ENCODE results near the gene HNRNPLL. TPM values are rescaled to one million over a fixed set of nuclear protein-coding genes. Genes with fewer than 3 reads are reported as not detected.
"Not testable (repeated sequence)": the region's sequence is repeated elsewhere in the genome, so short reads cannot be mapped to it uniquely, and the experiment has no call there.

Gene HNRNPLL
- 36.3 and 46.6 TPM in 2 replicates for total RNA-seq (2014; rRNA removed; shearing (Covaris generic))

GRCh38 chr2:38602732-38603401, at the start of gene HNRNPLL:
TSS of gene HNRNPLL (minus strand) at chr2:38602928. CDS start at chr2:38602626, 302 bp downstream.
- no peaks in the 10 kb centered on the region for H3K9me3 ChIP-seq (replicated peaks)
- DNase-seq (ENCODE audit: low read depth in 1 of 2, low spot score in 2 of 2), result peak; percentile 99
- peaks cover 22% of the 10 kb centered on the region for H3K4me1 ChIP-seq (replicated peaks)
- H3K4me3 ChIP-seq, result peak within 1 kb of the TSS; percentile 71
- no peaks in the 10 kb centered on the region for H3K27me3 ChIP-seq (replicated peaks)
- H3K36me3 ChIP-seq, result peaks cover 12% of the 10 kb centered on the region
- peak within 1 kb of the TSS; percentile 71 for H3K27ac ChIP-seq

- H3K27ac ChIP-seq, result no peak overlapping the region
- H3K27me3 ChIP-seq (replicated peaks), result no peaks in the 10 kb centered on the region
- H3K4me3 ChIP-seq, result no peak overlapping the region
- no peaks in the 10 kb centered on the region for H3K36me3 ChIP-seq
- no peaks in the 10 kb centered on the region for H3K4me1 ChIP-seq (replicated peaks)
- DNase-seq (ENCODE audit: low read depth in 1 of 2, low spot score in 2 of 2), result no peak
- no peaks in the 10 kb centered on the region for H3K9me3 ChIP-seq (replicated peaks)
Observed at GRCh38 chr2:38650717-38651116, 48.0 kb upstream of the HNRNPLL start.

GRCh38 chr2:38650012-38650411, 47.3 kb upstream of the HNRNPLL start:
- DNase-seq (ENCODE audit: low read depth in 1 of 2, low spot score in 2 of 2), result no peak
- H3K27ac ChIP-seq, result no peak overlapping the region
- no peaks in the 10 kb centered on the region for H3K27me3 ChIP-seq (replicated peaks)
- H3K9me3 ChIP-seq (replicated peaks), result no peaks in the 10 kb centered on the region
- no peak overlapping the region for H3K4me3 ChIP-seq
- no peaks in the 10 kb centered on the region for H3K36me3 ChIP-seq
- H3K4me1 ChIP-seq (replicated peaks), result no peaks in the 10 kb centered on the region

GRCh38 chr2:38649176-38649728, 46.5 kb upstream of the HNRNPLL start:
- no peak overlapping the region for H3K27ac ChIP-seq
- H3K9me3 ChIP-seq (replicated peaks), result no peaks in the 10 kb centered on the region
- no peaks in the 10 kb centered on the region for H3K36me3 ChIP-seq
- H3K4me1 ChIP-seq (replicated peaks), result no peaks in the 10 kb centered on the region
- H3K4me3 ChIP-seq, result no peak overlapping the region
- H3K27me3 ChIP-seq (replicated peaks), result no peaks in the 10 kb centered on the region
- DNase-seq (ENCODE audit: low read depth in 1 of 2, low spot score in 2 of 2), result peak in 1 of 2 experiments; percentile 13

GRCh38 chr2:38648107-38648761, 45.5 kb upstream of the HNRNPLL start:
- Histone ChIP-seq H3K36me3 (no peaks in the 10 kb centered on the region), H3K27ac (no peak overlapping the region), H3K4me3 (no peak overlapping the region), H3K9me3 (replicated peaks) (no peaks in the 10 kb centered on the region), H3K27me3 (replicated peaks) (no peaks in the 10 kb centered on the region), H3K4me1 (replicated peaks) (no peaks in the 10 kb centered on the region)
- DNase-seq (ENCODE audit: low read depth in 1 of 2, low spot score in 2 of 2), result no peak

GRCh38 chr2:38643683-38644511, 41.2 kb upstream of the HNRNPLL start:
- H3K4me3 ChIP-seq; DNase-seq (ENCODE audit: low read depth in 1 of 2, low spot score in 2 of 2); H3K9me3 ChIP-seq (replicated peaks); H3K27me3 ChIP-seq (replicated peaks); H3K27ac ChIP-seq; H3K4me1 ChIP-seq (replicated peaks); H3K36me3 ChIP-seq: not testable (repeated sequence)

GRCh38 chr2:38643021-38643671, 40.4 kb upstream of the HNRNPLL start:
- Histone ChIP-seq H3K27me3 (replicated peaks) (peaks cover 3% of the 10 kb centered on the region; the same call in 1 of the 2 replicates), H3K4me1 (replicated peaks) (no peaks in the 10 kb centered on the region), H3K4me3 (no peak overlapping the region)

GRCh38 chr2:38642373-38643017, 39.8 kb upstream of the HNRNPLL start:
- not testable (repeated sequence) for H3K27me3 ChIP-seq (replicated peaks); H3K9me3 ChIP-seq (replicated peaks); H3K4me1 ChIP-seq (replicated peaks); H3K27ac ChIP-seq; H3K36me3 ChIP-seq; H3K4me3 ChIP-seq
- peak in 1 of 2 experiments; percentile 20 for DNase-seq (ENCODE audit: low read depth in 1 of 2, low spot score in 2 of 2)

More at GRCh38 chr2:38643021-38643671, 40.4 kb upstream of the HNRNPLL start:
- Histone ChIP-seq H3K27ac (no peak overlapping the region), H3K36me3 (no peaks in the 10 kb centered on the region), H3K9me3 (replicated peaks) (no peaks in the 10 kb centered on the region)
- no peak for DNase-seq (ENCODE audit: low read depth in 1 of 2, low spot score in 2 of 2)

GRCh38 chr2:38636069-38636468, 33.3 kb upstream of the HNRNPLL start:
- Histone ChIP-seq H3K27me3 (replicated peaks) (peaks cover 3% of the 10 kb centered on the region; the same call in 1 of the 2 replicates), H3K27ac (no peak overlapping the region), H3K9me3 (replicated peaks) (no peaks in the 10 kb centered on the region), H3K4me3 (no peak overlapping the region), H3K4me1 (replicated peaks) (no peaks in the 10 kb centered on the region), H3K36me3 (no peaks in the 10 kb centered on the region)
- no peak for DNase-seq (ENCODE audit: low read depth in 1 of 2, low spot score in 2 of 2)

- Histone ChIP-seq H3K9me3 (replicated peaks) (no peaks in the 10 kb centered on the region), H3K4me1 (replicated peaks) (no peaks in the 10 kb centered on the region), H3K27me3 (replicated peaks) (peaks cover 3% of the 10 kb centered on the region; the same call in 1 of the 2 replicates), H3K27ac (no peak overlapping the region), H3K36me3 (no peaks in the 10 kb centered on the region), H3K4me3 (no peak overlapping the region)
- DNase-seq (ENCODE audit: low read depth in 1 of 2, low spot score in 2 of 2), result no peak
Observed at GRCh38 chr2:38635139-38635538, 32.4 kb upstream of the HNRNPLL start.

GRCh38 chr2:38634684-38635083, 32.0 kb upstream of the HNRNPLL start:
- Histone ChIP-seq H3K4me1 (replicated peaks) (no peaks in the 10 kb centered on the region), H3K27me3 (replicated peaks) (no peaks in the 10 kb centered on the region; the same call in 1 of the 2 replicates), H3K36me3 (no peaks in the 10 kb centered on the region), H3K4me3 (no peak overlapping the region), H3K27ac (no peak overlapping the region), H3K9me3 (replicated peaks) (no peaks in the 10 kb centered on the region)
- no peak for DNase-seq (ENCODE audit: low read depth in 1 of 2, low spot score in 2 of 2)

GRCh38 chr2:38633895-38634294, 31.2 kb upstream of the HNRNPLL start:
- DNase-seq (ENCODE audit: low read depth in 1 of 2, low spot score in 2 of 2), result no peak
- no peaks in the 10 kb centered on the region for H3K36me3 ChIP-seq
- no peaks in the 10 kb centered on the region for H3K9me3 ChIP-seq (replicated peaks)
- no peaks in the 10 kb centered on the region; the same call in 1 of the 2 replicates for H3K27me3 ChIP-seq (replicated peaks)
- no peak overlapping the region for H3K27ac ChIP-seq
- H3K4me3 ChIP-seq, result no peak overlapping the region
- H3K4me1 ChIP-seq (replicated peaks), result no peaks in the 10 kb centered on the region

- Histone ChIP-seq H3K4me3 (no peak overlapping the region), H3K27me3 (replicated peaks) (no peaks in the 10 kb centered on the region), H3K27ac (no peak overlapping the region), H3K36me3 (no peaks in the 10 kb centered on the region), H3K9me3 (replicated peaks) (no peaks in the 10 kb centered on the region), H3K4me1 (replicated peaks) (no peaks in the 10 kb centered on the region)
- no peak for DNase-seq (ENCODE audit: low read depth in 1 of 2, low spot score in 2 of 2)
Observed at GRCh38 chr2:38632980-38633379, 30.3 kb upstream of the HNRNPLL start.
